Measurements from ENCODE around the gene MZB1. TPM values are rescaled to one million over a fixed set of nuclear protein-coding genes. Genes with fewer than 3 reads are reported as not detected.
A peak's percentile ranks its signal among the peaks of the same experiment; 100 is the strongest.
"Not testable (repeated sequence)": the region's sequence is repeated elsewhere in the genome, so short reads cannot be mapped to it uniquely, and the experiment has no call there.

The MZB1 gene
- total RNA-seq, 6 experiments from 2014 or later, result 0.37 to 5.1 (median 1.1) TPM

- WGBS (ENCODE audit: insufficient coverage, low coverage, low lambda C conversion rate, missing lambda C conversion rate), result 80% methylated on average over 5 of the region's 10 CpGs
- ATAC-seq (no peak), DNase-seq (no peak)
Measured at GRCh38 chr5:139390639-139391569, 1.2 kb upstream of the MZB1 start.

GRCh38 chr5:139388198-139388821, 1.4 kb downstream of the MZB1 start:
- Histone ChIP-seq H3K27me3 (peaks cover 0 to under 1% of the 10 kb centered on the region in 2 donors), H3K4me1 (peaks cover 0 to 42% (median 8%) of the 10 kb centered on the region in 4 donors), H3K9me3 (no peaks in the 10 kb centered on the region), H3K4me3 (no peak overlapping the region), H3K36me3 (no peaks in the 10 kb centered on the region), H3K27ac (no peak overlapping the region)
- ATAC-seq (no peak), DNase-seq (peak in 1 of 3 donors; percentile 51)
- intact Hi-C loops (cut with DNase I), result loop anchor here in 1 of 2 donors (10.0 kb wide), 1 partner anchor 94 kb away; the partner anchor contains the start of gene MATR3
- WGBS (ENCODE audit: insufficient coverage, low coverage, low lambda C conversion rate, missing lambda C conversion rate), result no CpG with 5 or more reads among the region's 8 CpGs
- TF ChIP-seq, protein P1, sequence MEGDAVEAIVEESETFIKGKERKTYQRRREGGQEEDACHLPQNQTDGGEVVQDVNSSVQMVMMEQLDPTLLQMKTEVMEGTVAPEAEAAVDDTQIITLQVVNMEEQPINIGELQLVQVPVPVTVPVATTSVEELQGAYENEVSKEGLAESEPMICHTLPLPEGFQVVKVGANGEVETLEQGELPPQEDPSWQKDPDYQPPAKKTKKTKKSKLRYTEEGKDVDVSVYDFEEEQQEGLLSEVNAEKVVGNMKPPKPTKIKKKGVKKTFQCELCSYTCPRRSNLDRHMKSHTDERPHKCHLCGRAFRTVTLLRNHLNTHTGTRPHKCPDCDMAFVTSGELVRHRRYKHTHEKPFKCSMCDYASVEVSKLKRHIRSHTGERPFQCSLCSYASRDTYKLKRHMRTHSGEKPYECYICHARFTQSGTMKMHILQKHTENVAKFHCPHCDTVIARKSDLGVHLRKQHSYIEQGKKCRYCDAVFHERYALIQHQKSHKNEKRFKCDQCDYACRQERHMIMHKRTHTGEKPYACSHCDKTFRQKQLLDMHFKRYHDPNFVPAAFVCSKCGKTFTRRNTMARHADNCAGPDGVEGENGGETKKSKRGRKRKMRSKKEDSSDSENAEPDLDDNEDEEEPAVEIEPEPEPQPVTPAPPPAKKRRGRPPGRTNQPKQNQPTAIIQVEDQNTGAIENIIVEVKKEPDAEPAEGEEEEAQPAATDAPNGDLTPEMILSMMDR (IDR thresholded peaks at IDR 0.05), result no peak
- TF ChIP-seq POLR2A (IDR thresholded peaks at IDR 0.05), result no peak

More at GRCh38 chr5:139390639-139391569, 1.2 kb upstream of the MZB1 start:
- intact Hi-C loops (cut with DNase I), result no loop called here
- H3K4me1 ChIP-seq, result peaks cover 0 to 30% (median 4%) of the 10 kb centered on the region in 4 donors
- TF ChIP-seq POLR2A (IDR thresholded peaks at IDR 0.05), result no peak
- TF ChIP-seq, protein P1 (IDR thresholded peaks at IDR 0.05), result no peak
- no peaks in the 10 kb centered on the region for H3K36me3 ChIP-seq
- no peaks in the 10 kb centered on the region for H3K9me3 ChIP-seq
- no peak overlapping the region for H3K4me3 ChIP-seq
- peak overlapping the region in 1 of 3 donors; percentile 24 for H3K27ac ChIP-seq
- peaks cover 0 to 19% of the 10 kb centered on the region in 2 donors for H3K27me3 ChIP-seq

GRCh38 chr5:139387611-139388197, 2.0 kb downstream of the MZB1 start:
- no peak for TF ChIP-seq POLR2A (IDR thresholded peaks at IDR 0.05)
- TF ChIP-seq, protein P1 (IDR thresholded peaks at IDR 0.05), result no peak
- WGBS (ENCODE audit: insufficient coverage, low coverage, low lambda C conversion rate, missing lambda C conversion rate), result no CpG with 5 or more reads among the region's 10 CpGs
- intact Hi-C loops (cut with DNase I), result loop anchor here in 1 of 2 donors (10.0 kb wide), 1 partner anchor 93 kb away; the partner anchor contains the start of gene MATR3
- H3K27me3 ChIP-seq, result no peaks in the 10 kb centered on the region
- ATAC-seq, result no peak
- DNase-seq, result no peak
- H3K4me3 ChIP-seq, result no peak overlapping the region
- H3K27ac ChIP-seq, result no peak overlapping the region
- H3K9me3 ChIP-seq, result no peaks in the 10 kb centered on the region
- H3K4me1 ChIP-seq, result peaks cover 0 to 36% (median 8%) of the 10 kb centered on the region in 4 donors
- no peaks in the 10 kb centered on the region for H3K36me3 ChIP-seq

GRCh38 chr5:139386956-139387355, 2.8 kb downstream of the MZB1 start:
- 83% methylated on average over 1 of the region's 10 CpGs for WGBS (ENCODE audit: insufficient coverage, low coverage, low lambda C conversion rate, missing lambda C conversion rate)
- peaks cover 0 to 40% (median 9%) of the 10 kb centered on the region in 4 donors for H3K4me1 ChIP-seq
- intact Hi-C loops (cut with DNase I), result loop anchor here in 1 of 2 donors (10.0 kb wide), 1 partner anchor 92 kb away; the partner anchor contains the start of gene MATR3
- not testable (repeated sequence) for ATAC-seq, H3K9me3 ChIP-seq, H3K4me3 ChIP-seq, H3K27ac ChIP-seq, DNase-seq, H3K27me3 ChIP-seq, H3K36me3 ChIP-seq

Measured in right lobe of liver (tissue), 6 donors.